HG02885 (cell line): ENCODE measurements around the gene SLC35E3.
"Not testable (repeated sequence)": the region's sequence is repeated elsewhere in the genome, so short reads cannot be mapped to it uniquely, and the experiment has no call there.

ENCODE experiments used
- ATAC-seq: cut with Tn5 transposase; IDR thresholded peaks from one replicate; pipeline ENCODE4 v1.9.1; 2021; ENCODE audit warnings: mild to moderate bottlenecking; ENCODE audit not compliant: unreplicated experiment, poor library complexity

SLC35E3 gene

GRCh38 chr12:68810027-68810389 lies 64.0 kb downstream of the SLC35E3 start:
- not testable (repeated sequence) for ATAC-seq

GRCh38 chr12:68811573-68811972 lies 65.6 kb downstream of the SLC35E3 start:
- not testable (repeated sequence) for ATAC-seq

GRCh38 chr12:68812553-68813241 lies 66.7 kb downstream of the SLC35E3 start:
- ATAC-seq, result no peak

GRCh38 chr12:68813242-68813593 lies 67.2 kb downstream of the SLC35E3 start:
- no peak for ATAC-seq

GRCh38 chr12:68814490-68815231 lies 68.7 kb downstream of the SLC35E3 start:
- ATAC-seq, result no peak

GRCh38 chr12:68815232-68815927 lies 69.4 kb downstream of the SLC35E3 start:
- ATAC-seq, result no peak

GRCh38 chr12:68815928-68816800 lies 70.2 kb downstream of the SLC35E3 start:
- ATAC-seq, result no peak

GRCh38 chr12:68819481-68819880 lies 73.5 kb downstream of the SLC35E3 start:
- ATAC-seq, result not testable (repeated sequence)

- no peak for ATAC-seq
Observed at GRCh38 chr12:68821357-68822188, 75.6 kb downstream of the SLC35E3 start.

- no peak for ATAC-seq
Observed at GRCh38 chr12:68823696-68824095, 77.7 kb downstream of the SLC35E3 start.

- ATAC-seq, result no peak
Observed at GRCh38 chr12:68824131-68824530, 78.2 kb downstream of the SLC35E3 start.

- no peak for ATAC-seq
Observed at GRCh38 chr12:68824597-68825250, 78.7 kb downstream of the SLC35E3 start.

GRCh38 chr12:68825569-68826217 lies 79.7 kb downstream of the SLC35E3 start:
- ATAC-seq, result no peak

GRCh38 chr12:68827895-68828671 lies 82.1 kb downstream of the SLC35E3 start:
- ATAC-seq, result no peak

GRCh38 chr12:68828672-68829068 lies 82.7 kb downstream of the SLC35E3 start:
- ATAC-seq, result no peak
